Hepatocyte (in vitro differentiated cells): ENCODE results near the gene NCMAP.

Experiments used
- CTCF ChIP-seq: fragments of 200-600 bp; sonication (generic); IDR thresholded peaks from 2 replicates; pipeline ENCODE4 v1.5.1; 2016; ENCODE audit warnings: antibody characterized with exemption, mild to moderate bottlenecking; ENCODE audit not compliant: poor library complexity
- EZH2 ChIP-seq: fragments of 200-600 bp; sonication (generic); IDR thresholded peaks from 2 replicates; pipeline ENCODE4 v1.6.1; 2016; ENCODE audit warnings: antibody characterized with exemption, mild to moderate bottlenecking, borderline replicate concordance
- EZH2phosphoT487 ChIP-seq: fragments of 200-600 bp; sonication (generic); IDR thresholded peaks from one replicate; pipeline ENCODE4 v1.6.1; 2018; ENCODE audit warnings: antibody characterized with exemption, mild to moderate bottlenecking, low read depth, moderate library complexity; ENCODE audit not compliant: unreplicated experiment, severe bottlenecking

DNA sequence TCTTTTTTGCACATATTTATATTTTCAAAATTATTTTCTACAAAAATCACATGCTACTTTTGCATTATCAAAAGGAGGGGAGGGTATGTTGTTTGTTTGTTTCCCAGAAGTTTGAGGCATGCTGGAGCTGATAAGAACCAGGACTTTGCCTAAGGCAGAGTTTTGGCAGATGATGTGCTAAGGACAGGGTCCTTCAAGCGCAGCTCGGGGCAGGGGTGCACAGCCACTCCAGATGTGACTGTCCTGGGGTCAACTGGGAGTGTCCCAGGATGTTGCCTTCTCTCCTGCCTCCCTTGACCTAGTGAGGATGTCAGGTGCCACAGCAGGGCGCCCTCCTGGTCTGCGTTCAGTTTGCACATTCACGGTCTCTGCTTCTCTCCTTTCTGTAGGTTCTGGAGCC lies 44.7 kb downstream of the NCMAP start:
- TF ChIP-seq CTCF (no peak), EZH2 (no peak), EZH2phosphoT487 (no peak)
